B cell (primary cell): ENCODE results near the gene MPPED2.

Source experiments
- CTCF ChIP-seq: fragments of 200-600 bp; IDR thresholded peaks from one replicate; pipeline ENCODE4 v1.8.0; 2022; ENCODE audit warnings: antibody characterized with exemption, mild to moderate bottlenecking
- EZH2 ChIP-seq: IDR thresholded peaks from 2 replicates; pipeline ENCODE4 v1.6.1; 2012; ENCODE audit warnings: borderline replicate concordance, low read depth, mild to moderate bottlenecking, moderate library complexity, low read length; ENCODE audit not compliant: insufficient read depth, poor library complexity, severe bottlenecking

- no peak for TF ChIP-seq CTCF
- TF ChIP-seq EZH2, result no peak
These were observed 83.8 kb downstream of the MPPED2 start for GRCh38 chr11:30502305-30502704.
